Gastrocnemius medialis (tissue), 4 donors: ENCODE results near the gene RPS18. TPM values are rescaled to one million over a fixed set of nuclear protein-coding genes. Genes with fewer than 3 reads are reported as not detected.
A peak's percentile ranks its signal among the peaks of the same experiment; 100 is the strongest.

Experiments used
- ATAC-seq, 2 donors: fragments of 150-250 bp; one replicate each; pipeline ENCODE4 v1.9.1; 2016
- DNase-seq, 2 donors: peaks; one replicate each; pipeline ENCODE4 v3.0.0-alpha.2; 2019
- H3K27ac ChIP-seq, 4 donors: fragments of 200-600 bp; sonication (generic); 1 replicate in 1 of 4; 2 replicates in 3 of 4; pipeline ENCODE4 v1.5.1; 2016 to 2018; ENCODE audit warnings: mild to moderate bottlenecking in 2 of 4, moderate library complexity in 1 of 4
- H3K27me3 ChIP-seq, 3 donors: fragments of 200-600 bp; sonication (generic) in 2 of 3; 1 replicate in 1 of 3; 2 replicates in 2 of 3; pipeline versions ENCODE4 v1.5.1 to v1.6.0; 2016 to 2019; ENCODE audit warnings: mild to moderate bottlenecking in 1 of 3, moderate library complexity in 1 of 3
- H3K36me3 ChIP-seq, 2 donors: fragments of 200-600 bp; sonication (generic) in 1 of 2; one replicate each; pipeline ENCODE4 v1.5.1; 2017 to 2018
- H3K4me1 ChIP-seq, 2 donors: fragments of 200-600 bp; sonication (generic) in 1 of 2; one replicate each; pipeline ENCODE4 v1.5.1; 2016 to 2017; ENCODE audit warnings: mild to moderate bottlenecking in 2 of 2
- H3K4me3 ChIP-seq, 4 donors: fragments of 200-600 bp; sonication (generic) in 3 of 4; 1 replicate in 1 of 4; 2 replicates in 3 of 4; pipeline ENCODE4 v1.5.1; 2016 to 2019; ENCODE audit warnings: mild to moderate bottlenecking in 2 of 4
- H3K9me3 ChIP-seq, 3 donors: fragments of 200-600 bp; sonication (generic) in 2 of 3; 1 replicate in 1 of 3; 2 replicates in 2 of 3; pipeline ENCODE4 v1.5.1; 2016 to 2019
- POLR2A ChIP-seq, 2 donors: fragments of 450-650 bp; IDR thresholded peaks; one replicate each; pipeline ENCODE4 v1.6.1; 2017; ENCODE audit warnings: antibody characterized with exemption in 2 of 2, mild to moderate bottlenecking in 2 of 2, moderate library complexity in 2 of 2
- in situ Hi-C, 4 donors: fragments of 200-750 bp; cut with MboI; loops; one replicate each; pipeline versions ENCODE4 v1.15.0 to v1.8.0; 2017; ENCODE audit warnings: low sequenced_read_pairs in 4 of 4
- intact Hi-C: fragments of 100-400 bp; cut with DNase I; formaldehyde crosslinking; loops from one replicate; pipeline ENCODE4 v1.15.1; 2023; ENCODE audit warnings: low total_unique reads
- total RNA-seq, 4 donors: library from RNA; depleted of rRNA; stranded (reverse); fragments of >200 nt; gene quantifications; one replicate each; pipeline versions ENCODE4 v1.1.0 to v1.2.3, GENCODE V29; 2016
- TF ChIP-seq, protein P1 (sequence below), 5 experiments: fragments of 450-650 bp in 3 of 5; fragments of 200-600 bp in 2 of 5; sonication (generic) in 2 of 5; IDR thresholded peaks in 4 of 5; conservative IDR thresholded peaks in 1 of 5; 1 replicate in 4 of 5; 2 replicates in 1 of 5; pipeline ENCODE4 v1.5.1; 2016 to 2019; ENCODE audit warnings: antibody characterized with exemption in 5 of 5, mild to moderate bottlenecking in 3 of 5, moderate library complexity in 3 of 5

RPS18 gene
- total RNA-seq, 4 donors from 2014 or later: 1,834 to 2,142 (median 2,010) TPM

DNA sequence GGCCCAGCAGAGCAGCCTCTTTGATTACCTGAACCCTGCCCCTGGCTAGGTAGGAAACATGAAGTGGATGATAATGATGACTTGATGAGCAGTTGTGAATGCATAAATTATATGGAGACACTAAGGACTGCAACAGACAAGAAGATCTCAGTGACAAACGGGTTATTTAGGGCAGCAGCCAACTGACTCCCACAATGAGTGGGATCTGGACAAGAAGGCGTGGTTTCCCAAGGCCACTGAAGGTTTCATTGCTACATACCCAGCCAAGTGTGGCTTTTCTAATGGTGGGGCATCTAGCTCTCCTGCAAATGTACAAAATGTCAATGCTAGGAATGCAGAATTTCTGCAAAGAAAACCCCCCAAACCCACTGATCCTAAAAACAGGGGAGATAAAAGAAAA, 34.1 kb upstream of the RPS18 start:
- Histone ChIP-seq H3K4me1 (no peaks in the 10 kb centered on the region), H3K36me3 (no peaks in the 10 kb centered on the region), H3K27ac (no peak overlapping the region), H3K9me3 (no peaks in the 10 kb centered on the region), H3K27me3 (peaks cover 0 to 7% (median 5%) of the 10 kb centered on the region in 3 donors), H3K4me3 (no peak overlapping the region)
- TF ChIP-seq POLR2A (IDR thresholded peaks at IDR 0.05): no peak
- TF ChIP-seq, protein P1, sequence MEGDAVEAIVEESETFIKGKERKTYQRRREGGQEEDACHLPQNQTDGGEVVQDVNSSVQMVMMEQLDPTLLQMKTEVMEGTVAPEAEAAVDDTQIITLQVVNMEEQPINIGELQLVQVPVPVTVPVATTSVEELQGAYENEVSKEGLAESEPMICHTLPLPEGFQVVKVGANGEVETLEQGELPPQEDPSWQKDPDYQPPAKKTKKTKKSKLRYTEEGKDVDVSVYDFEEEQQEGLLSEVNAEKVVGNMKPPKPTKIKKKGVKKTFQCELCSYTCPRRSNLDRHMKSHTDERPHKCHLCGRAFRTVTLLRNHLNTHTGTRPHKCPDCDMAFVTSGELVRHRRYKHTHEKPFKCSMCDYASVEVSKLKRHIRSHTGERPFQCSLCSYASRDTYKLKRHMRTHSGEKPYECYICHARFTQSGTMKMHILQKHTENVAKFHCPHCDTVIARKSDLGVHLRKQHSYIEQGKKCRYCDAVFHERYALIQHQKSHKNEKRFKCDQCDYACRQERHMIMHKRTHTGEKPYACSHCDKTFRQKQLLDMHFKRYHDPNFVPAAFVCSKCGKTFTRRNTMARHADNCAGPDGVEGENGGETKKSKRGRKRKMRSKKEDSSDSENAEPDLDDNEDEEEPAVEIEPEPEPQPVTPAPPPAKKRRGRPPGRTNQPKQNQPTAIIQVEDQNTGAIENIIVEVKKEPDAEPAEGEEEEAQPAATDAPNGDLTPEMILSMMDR (IDR thresholded peaks at IDR 0.05 in 4 of 5, conservative IDR thresholded peaks at IDR 0.05 in 1 of 5): no peak
- no peak for ATAC-seq
- no peak for DNase-seq
- intact Hi-C loops: no loop called here
- in situ Hi-C loops: no loop called here

DNA sequence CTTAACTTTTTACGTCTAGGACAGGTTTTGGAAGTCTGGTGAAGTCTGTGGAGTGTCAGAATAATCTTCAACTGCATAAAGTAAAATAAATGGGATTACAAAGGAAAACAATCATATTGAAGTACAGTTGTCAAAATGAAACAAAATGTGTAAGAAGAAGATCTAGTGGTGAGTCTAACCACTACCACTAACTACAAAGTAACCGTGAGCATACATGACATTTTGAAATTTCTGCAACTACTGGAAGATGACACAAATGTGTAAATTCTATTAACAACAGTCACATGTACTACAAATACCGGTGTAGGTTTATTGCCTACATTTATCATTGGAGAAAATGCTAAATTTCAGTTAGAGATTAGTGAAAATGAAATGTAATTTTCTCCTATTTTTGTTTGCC, 29.9 kb upstream of the RPS18 start:
- H3K27ac ChIP-seq: no peak overlapping the region
- H3K36me3 ChIP-seq: no peaks in the 10 kb centered on the region
- intact Hi-C loops (no loop called here), in situ Hi-C loops (loop anchor here (10.0 kb wide), 4 partner anchors 47 to 227 kb away; partner anchors contain the start of gene COL11A2 (in 1 of the 4))
- ATAC-seq: no peak
- H3K4me1 ChIP-seq: no peaks in the 10 kb centered on the region
- TF ChIP-seq, protein P1 (IDR thresholded peaks at IDR 0.05 in 4 of 5, conservative IDR thresholded peaks at IDR 0.05 in 1 of 5): no peak
- H3K9me3 ChIP-seq: no peaks in the 10 kb centered on the region
- peaks cover 0 to 4% (median 0%) of the 10 kb centered on the region in 3 donors for H3K27me3 ChIP-seq
- H3K4me3 ChIP-seq: no peak overlapping the region
- DNase-seq: no peak

DNA sequence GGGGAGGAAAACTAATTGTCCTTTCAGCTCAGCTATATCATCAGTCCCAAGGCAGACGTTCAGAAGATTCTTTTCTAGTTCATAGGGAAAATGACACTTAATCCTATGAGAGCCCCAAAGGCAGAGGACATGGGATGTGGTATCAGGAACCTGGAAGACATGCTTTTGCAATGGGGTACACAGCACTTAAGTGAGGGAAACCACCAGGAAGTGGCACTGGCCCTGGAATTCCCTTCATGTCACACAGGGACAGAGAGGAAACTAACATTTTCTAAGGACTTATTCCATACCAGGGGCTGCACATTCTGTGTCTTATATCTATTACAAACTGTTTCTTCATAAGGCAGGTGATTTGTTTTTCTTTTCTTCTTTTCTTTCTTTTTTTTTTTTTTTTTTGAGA, 28.4 kb upstream of the RPS18 start:
- H3K36me3 ChIP-seq: no peaks in the 10 kb centered on the region
- in situ Hi-C loops: loop anchor here (10.0 kb wide), 4 partner anchors 49 to 229 kb away; partner anchors contain the start of gene COL11A2 (in 1 of the 4)
- DNase-seq (no peak), ATAC-seq (no peak)
- intact Hi-C loops: no loop called here
- no peaks in the 10 kb centered on the region for H3K9me3 ChIP-seq
- TF ChIP-seq, protein P1 (IDR thresholded peaks at IDR 0.05 in 4 of 5, conservative IDR thresholded peaks at IDR 0.05 in 1 of 5): no peak
- TF ChIP-seq POLR2A (IDR thresholded peaks at IDR 0.05): no peak
- H3K27me3 ChIP-seq: peaks cover 0 to 4% (median 0%) of the 10 kb centered on the region in 3 donors
- no peak overlapping the region for H3K4me3 ChIP-seq
- no peak overlapping the region for H3K27ac ChIP-seq
- H3K4me1 ChIP-seq: peaks cover 0 to 4% of the 10 kb centered on the region in 2 donors

DNA sequence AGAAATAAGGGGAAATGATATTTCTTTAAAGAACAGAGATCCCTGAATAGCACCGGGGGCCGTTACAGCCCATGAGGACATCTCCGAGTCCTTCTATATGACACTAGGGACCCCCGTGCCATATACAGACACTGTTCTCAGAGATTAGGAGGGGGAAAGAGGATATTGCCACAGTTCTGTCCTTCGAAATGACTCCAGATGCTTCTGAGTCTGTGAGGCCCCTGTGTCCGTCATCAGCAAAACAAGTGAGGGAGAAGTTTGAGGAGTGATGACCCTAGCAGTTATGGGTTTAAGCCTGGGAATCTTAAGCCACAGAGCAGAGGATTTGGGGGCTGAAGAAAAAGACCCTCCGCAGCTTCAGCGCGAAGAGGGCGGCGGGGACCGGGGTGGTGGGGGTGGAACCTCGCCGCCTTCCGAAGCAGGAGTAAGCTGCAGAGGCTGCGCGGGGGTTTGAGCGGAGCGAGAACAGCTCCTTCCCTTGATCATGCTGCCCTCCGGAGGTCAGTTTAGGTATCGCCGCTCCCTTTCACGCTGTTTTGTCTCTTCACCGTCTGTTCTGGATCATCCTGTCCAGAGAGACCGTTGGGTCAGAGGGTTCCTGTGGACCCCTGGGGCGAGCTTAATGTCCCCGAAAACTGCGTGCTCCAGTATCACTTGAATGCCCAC, 23.8 kb upstream of the RPS18 start:
- Histone ChIP-seq H3K27me3 (no peaks in the 10 kb centered on the region), H3K36me3 (peaks cover 0 to 15% of the 10 kb centered on the region in 2 donors), H3K27ac (peak overlapping the region; percentile 84 to 96 (median 88)), H3K9me3 (no peaks in the 10 kb centered on the region), H3K4me3 (peak overlapping the region; percentile 54 to 75 (median 65)), H3K4me1 (peaks cover 10 to 17% of the 10 kb centered on the region in 2 donors)
- in situ Hi-C loops (loop anchor here (5.0 to 10.0 kb wide), 6 partner anchors 53 to 233 kb away; partner anchors contain the start of gene COL11A2 (in 1 of the 4)), intact Hi-C loops (loop anchor here (1.0 to 5.0 kb wide), 8 partner anchors 25 to 315 kb away; partner anchors contain the start of genes BRD2, RGL2, RING1 and RPS18)
- DNase-seq (peak; percentile 74 to 78), ATAC-seq (peak; percentile 69 to 77)
- TF ChIP-seq POLR2A (IDR thresholded peaks at IDR 0.05): no peak
- TF ChIP-seq, protein P1 (IDR thresholded peaks at IDR 0.05 in 4 of 5, conservative IDR thresholded peaks at IDR 0.05 in 1 of 5): peak; percentile 96 to 100 (median 98)
